B cell (primary cell): ENCODE measurements around the gene ADGRD1. TPM values are rescaled to one million over a fixed set of nuclear protein-coding genes. Genes with fewer than 3 reads are reported as not detected.

Source experiments
- ATAC-seq: fragments of 200-7000 bp; cut with Tn5 transposase; one replicate; pipeline ENCODE4 v1.10.0; 2021; ENCODE audit warnings: low read depth, mild to moderate bottlenecking, moderate number of reproducible peaks, moderate library complexity
- CTCF ChIA-PET: fragments of 350-600 bp; sonication (Branson Sonifier 250); formaldehyde crosslinking; loops from one replicate; lab custom pipeline; 2021; ENCODE audit warnings: antibody characterized with exemption, inconsistent platforms; lab: Charles Lee
- POLR2A ChIA-PET: fragments of 350-600 bp; sonication (Branson Sonifier 250); formaldehyde crosslinking; loops from one replicate; lab custom pipeline; 2021; ENCODE audit warnings: antibody characterized with exemption; lab: Charles Lee
- DNase-seq: peaks from one replicate; pipeline ENCODE4 v3.0.0; 2013
- H2AFZ ChIP-seq: 2 replicates; pipeline ENCODE4 v1.6.1; 2012; ENCODE audit warnings: mild to moderate bottlenecking, low read depth, low read length; ENCODE audit not compliant: insufficient read depth, poor library complexity, severe bottlenecking
- H3K27ac ChIP-seq, 2 donors: 1 replicate in 1 of 2; 2 replicates in 1 of 2; pipeline ENCODE4 v1.5.1; 2012 to 2013; ENCODE audit warnings: low read length in 2 of 2, mild to moderate bottlenecking in 2 of 2, moderate library complexity in 1 of 2
- H3K27me3 ChIP-seq, 4 experiments: fragments of 200-600 bp in 1 of 4; sonication (generic) in 1 of 4; replicated peaks in 1 of 4; 1 replicate in 2 of 4; 2 replicates in 2 of 4; pipeline versions ENCODE4 v1.6.1 to v1.7.0; 2013 to 2016; ENCODE audit warnings: low read length in 3 of 4, mild to moderate bottlenecking in 2 of 4, mixed read lengths in 1 of 4, moderate library complexity in 1 of 4; ENCODE audit not compliant: insufficient read depth in 4 of 4, control insufficient read depth in 3 of 4; ENCODE audit errors: control extremely low read depth in 1 of 4
- H3K36me3 ChIP-seq, 2 experiments: replicated peaks in 1 of 2; 1 replicate in 1 of 2; 2 replicates in 1 of 2; pipeline versions ENCODE4 v1.6.1 to v1.7.1; 2013; ENCODE audit warnings: low read length in 1 of 2; ENCODE audit not compliant: insufficient read depth in 2 of 2, control insufficient read depth in 1 of 2; ENCODE audit errors: control extremely low read depth in 1 of 2, extremely low read depth in 1 of 2
- H3K4me1 ChIP-seq, 2 donors: fragments of 200-600 bp in 1 of 2; sonication (generic) in 1 of 2; 1 replicate in 1 of 2; 2 replicates in 1 of 2; pipeline versions ENCODE4 v1.5.1 to v1.6.1; 2013 to 2017; ENCODE audit warnings: low read length in 2 of 2; ENCODE audit not compliant: control insufficient read depth in 2 of 2, insufficient read depth in 2 of 2
- H3K4me2 ChIP-seq: replicated peaks from 2 replicates; pipeline ENCODE3; 2012; ENCODE audit warnings: mild to moderate bottlenecking, low read depth, low read length; ENCODE audit not compliant: poor library complexity, severe bottlenecking
- H3K4me3 ChIP-seq, 5 experiments: fragments of 200-600 bp in 1 of 5; sonication (generic) in 1 of 5; 1 replicate in 3 of 5; 2 replicates in 2 of 5; pipeline versions ENCODE4 v1.5.1 to v1.7.0; 2011 to 2016; ENCODE audit warnings: low read length in 4 of 5, mild to moderate bottlenecking in 4 of 5, low read depth in 2 of 5, control low read depth in 1 of 5, moderate library complexity in 1 of 5; ENCODE audit not compliant: insufficient read depth in 1 of 5; ENCODE audit errors: control extremely low read depth in 1 of 5, extremely low read depth in 1 of 5
- H3K79me2 ChIP-seq: fragments of 200-600 bp; sonication (generic); one replicate; pipeline ENCODE4 v1.6.0; 2016; ENCODE audit warnings: low read length; ENCODE audit not compliant: control insufficient read depth, insufficient read depth
- H3K9ac ChIP-seq: fragments of 200-600 bp; sonication (generic); 2 replicates; pipeline ENCODE4 v1.6.1; 2017; ENCODE audit warnings: mild to moderate bottlenecking, low read length, moderate library complexity
- H3K9me3 ChIP-seq, 3 donors: one replicate each; pipeline versions ENCODE4 v1.6.1 to v1.7.1; 2013; ENCODE audit warnings: low read length in 2 of 3; ENCODE audit not compliant: control insufficient read depth in 2 of 3, insufficient read depth in 1 of 3; ENCODE audit errors: control extremely low read depth in 1 of 3
- H4K20me1 ChIP-seq: 2 replicates; pipeline ENCODE4 v1.6.0; 2012; ENCODE audit warnings: mild to moderate bottlenecking, low read length; ENCODE audit not compliant: insufficient read depth, control insufficient read depth, poor library complexity, severe bottlenecking
- H3K27ac Mint-ChIP-seq: one replicate; pipeline ENCODE4 v1.8.0; 2021; ENCODE audit warnings: mixed read lengths
- H3K27me3 Mint-ChIP-seq: one replicate; pipeline ENCODE4 v1.8.0; 2021; ENCODE audit warnings: mixed read lengths
- H3K4me1 Mint-ChIP-seq: one replicate; pipeline ENCODE4 v1.8.0; 2021; ENCODE audit warnings: mixed read lengths
- H3K4me3 Mint-ChIP-seq: one replicate; pipeline ENCODE4 v1.8.0; 2021; ENCODE audit warnings: mixed read lengths
- H3K9me3 Mint-ChIP-seq: one replicate; pipeline ENCODE4 v1.8.0; 2022; ENCODE audit warnings: mixed read lengths; ENCODE audit not compliant: insufficient read depth
- CTCF ChIP-seq: fragments of 200-600 bp; IDR thresholded peaks from one replicate; pipeline ENCODE4 v1.8.0; 2022; ENCODE audit warnings: antibody characterized with exemption, mild to moderate bottlenecking
- EZH2 ChIP-seq: IDR thresholded peaks from 2 replicates; pipeline ENCODE4 v1.6.1; 2012; ENCODE audit warnings: borderline replicate concordance, low read depth, mild to moderate bottlenecking, moderate library complexity, low read length; ENCODE audit not compliant: insufficient read depth, poor library complexity, severe bottlenecking
- WGBS: methylation state at CpG from one replicate; pipeline ENCODE4 v1.1.5; 2013; ENCODE audit warnings: missing lambda C conversion rate; ENCODE audit not compliant: insufficient coverage; 5-methylcytosine and 5-hydroxymethylcytosine counted together
- intact Hi-C: fragments of 100-400 bp; cut with micrococcal nuclease; formaldehyde crosslinking; loops from one replicate; pipeline ENCODE4 v1.10.0; 2022
- polyA plus RNA-seq: library from polyadenylated mRNA; depleted of rRNA; stranded (reverse); fragments of >200 nt; gene quantifications from 2 replicates; pipeline ENCODE4 v1.2.3, GENCODE V29; 2012
- total RNA-seq, 2 donors: library from RNA; stranded (reverse); fragments of 120-200 nt in 1 of 2; gene quantifications; 1 replicate in 1 of 2; 2 replicates in 1 of 2; pipeline versions ENCODE4 v1.2.3 to v1.2.4, GENCODE V29; 2013 to 2022

ADGRD1 gene
- total and polyA plus RNA-seq, 2 donors (not counting 1 experiment from before 2014, with no cell fraction given) = 1.1 to 2.2 TPM

GRCh38 chr12:131163189-131163738 is 209.6 kb downstream of the ADGRD1 start:
- H2AFZ ChIP-seq = no peak overlapping the region
- ChIA-PET POLR2A (no interaction called here), CTCF (no interaction called here)
- H3K9me3 ChIP-seq = peaks cover 0 to 10% (median 0%) of the 10 kb centered on the region in 3 donors
- no peaks in the 10 kb centered on the region for H3K4me1 Mint-ChIP-seq
- 86% methylated on average over 46 of the region's 46 CpGs for WGBS
- no peaks in the 10 kb centered on the region for H3K9me3 Mint-ChIP-seq
- no peaks in the 10 kb centered on the region for H3K79me2 ChIP-seq
- no peak for TF ChIP-seq EZH2
- TF ChIP-seq CTCF = no peak
- intact Hi-C loops = no loop called here
- H3K27me3 Mint-ChIP-seq = peaks cover 23% of the 10 kb centered on the region
- DNase-seq (no peak), ATAC-seq (no peak)
- H3K4me3 ChIP-seq = no peak overlapping the region
- H3K4me3 Mint-ChIP-seq = no peak overlapping the region
- no peak overlapping the region for H3K27ac ChIP-seq
- no peak overlapping the region for H3K4me2 ChIP-seq
- peaks cover 0 to 3% (median 0%) of the 10 kb centered on the region in 4 experiments for H3K27me3 ChIP-seq
- H3K4me1 ChIP-seq = no peaks in the 10 kb centered on the region
- H3K9ac ChIP-seq = no peak overlapping the region
- no peak overlapping the region for H3K27ac Mint-ChIP-seq
- no peaks in the 10 kb centered on the region for H3K36me3 ChIP-seq
- no peaks in the 10 kb centered on the region for H4K20me1 ChIP-seq

DNA sequence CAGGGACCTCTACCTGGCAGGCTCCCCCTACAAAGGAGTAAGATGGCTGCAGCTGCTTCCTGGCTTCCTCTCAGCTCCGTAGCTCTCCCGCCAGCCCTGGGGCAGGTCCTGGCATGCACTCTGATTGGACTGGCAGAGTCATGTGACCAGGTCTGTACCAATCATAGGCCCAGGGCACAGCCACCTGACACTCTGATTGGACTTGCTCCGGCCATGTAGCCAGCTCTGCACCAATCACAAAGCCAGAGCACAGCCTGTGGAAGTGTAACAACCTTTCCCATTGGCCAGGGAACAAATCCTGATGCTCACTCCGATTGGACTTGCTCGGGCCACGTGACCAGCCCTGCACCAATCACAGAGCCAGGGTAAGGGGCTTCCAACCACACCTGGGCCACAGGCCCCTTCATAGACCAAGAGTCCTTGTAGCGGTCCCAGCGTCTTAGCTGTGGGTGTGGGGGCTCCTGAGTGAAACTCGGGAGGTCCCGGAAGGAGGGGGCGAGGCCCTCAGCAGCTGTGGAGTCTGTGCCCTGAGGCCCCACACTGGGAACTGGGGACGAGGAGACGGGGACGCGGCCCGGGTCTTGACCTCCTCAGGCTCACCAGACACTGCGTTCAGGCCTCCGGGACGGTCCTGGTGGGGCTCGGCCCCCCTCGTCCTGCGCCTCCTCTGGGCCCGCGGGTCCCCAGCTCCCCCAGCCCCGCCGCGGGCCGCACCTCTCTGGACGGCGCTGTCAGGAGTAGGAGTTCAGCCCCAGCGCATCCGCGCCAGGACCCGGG is 210.6 kb downstream of the ADGRD1 start:
- Histone ChIP-seq H3K27me3 (peaks cover 0 to 3% (median 0%) of the 10 kb centered on the region in 4 experiments), H2AFZ (no peak overlapping the region), H3K27ac (no peak overlapping the region), H3K36me3 (no peaks in the 10 kb centered on the region), H3K4me3 (no peak overlapping the region), H3K79me2 (no peaks in the 10 kb centered on the region), H4K20me1 (no peaks in the 10 kb centered on the region), H3K4me2 (no peak overlapping the region), H3K9ac (no peak overlapping the region), H3K9me3 (peaks cover 0 to 10% (median 0%) of the 10 kb centered on the region in 3 donors), H3K4me1 (no peaks in the 10 kb centered on the region)
- POLR2A ChIA-PET = no interaction called here
- peaks cover 26% of the 10 kb centered on the region for H3K27me3 Mint-ChIP-seq
- intact Hi-C loops = no loop called here
- no peaks in the 10 kb centered on the region for H3K4me1 Mint-ChIP-seq
- no peak for DNase-seq
- 98% methylated on average over 16 of the region's 34 CpGs for WGBS
- no peak for ATAC-seq
- no peaks in the 10 kb centered on the region for H3K9me3 Mint-ChIP-seq
- no peak overlapping the region for H3K4me3 Mint-ChIP-seq
- no peak overlapping the region for H3K27ac Mint-ChIP-seq
- TF ChIP-seq EZH2 (no peak), CTCF (no peak)
- CTCF ChIA-PET = no interaction called here
